Duodenal mucosa (tissue), 2 donors: ENCODE results near the gene PCARE.
"Not testable (repeated sequence)": the region's sequence is repeated elsewhere in the genome, so short reads cannot be mapped to it uniquely, and the experiment has no call there.

Experiments
- H3K27ac ChIP-seq: one replicate; pipeline ENCODE4 v1.7.0; 2013; ENCODE audit warnings: low read depth, low read length
- H3K27me3 ChIP-seq, 2 donors: one replicate each; pipeline ENCODE4 v1.7.0; 2013; ENCODE audit warnings: low read length in 2 of 2, control low read depth in 1 of 2; ENCODE audit not compliant: insufficient read depth in 2 of 2, control insufficient read depth in 1 of 2
- H3K36me3 ChIP-seq, 2 donors: one replicate each; pipeline ENCODE4 v1.7.0; 2013; ENCODE audit warnings: low read length in 2 of 2, control low read depth in 1 of 2; ENCODE audit not compliant: insufficient read depth in 2 of 2, control insufficient read depth in 1 of 2
- H3K4me1 ChIP-seq, 2 donors: one replicate each; pipeline ENCODE4 v1.7.0; 2013; ENCODE audit warnings: low read length in 2 of 2, control low read depth in 1 of 2; ENCODE audit not compliant: insufficient read depth in 2 of 2, control insufficient read depth in 1 of 2
- H3K4me3 ChIP-seq, 2 donors: one replicate each; pipeline ENCODE4 v1.7.0; 2013; ENCODE audit warnings: low read length in 2 of 2, low read depth in 1 of 2
- H3K9ac ChIP-seq, 2 donors: one replicate each; pipeline ENCODE4 v1.7.0; 2013; ENCODE audit warnings: low read length in 2 of 2, low read depth in 1 of 2
- H3K9me3 ChIP-seq, 2 donors: one replicate each; pipeline ENCODE4 v1.7.0; 2013; ENCODE audit warnings: low read length in 2 of 2, control low read depth in 1 of 2; ENCODE audit not compliant: control insufficient read depth in 1 of 2

PCARE gene

DNA sequence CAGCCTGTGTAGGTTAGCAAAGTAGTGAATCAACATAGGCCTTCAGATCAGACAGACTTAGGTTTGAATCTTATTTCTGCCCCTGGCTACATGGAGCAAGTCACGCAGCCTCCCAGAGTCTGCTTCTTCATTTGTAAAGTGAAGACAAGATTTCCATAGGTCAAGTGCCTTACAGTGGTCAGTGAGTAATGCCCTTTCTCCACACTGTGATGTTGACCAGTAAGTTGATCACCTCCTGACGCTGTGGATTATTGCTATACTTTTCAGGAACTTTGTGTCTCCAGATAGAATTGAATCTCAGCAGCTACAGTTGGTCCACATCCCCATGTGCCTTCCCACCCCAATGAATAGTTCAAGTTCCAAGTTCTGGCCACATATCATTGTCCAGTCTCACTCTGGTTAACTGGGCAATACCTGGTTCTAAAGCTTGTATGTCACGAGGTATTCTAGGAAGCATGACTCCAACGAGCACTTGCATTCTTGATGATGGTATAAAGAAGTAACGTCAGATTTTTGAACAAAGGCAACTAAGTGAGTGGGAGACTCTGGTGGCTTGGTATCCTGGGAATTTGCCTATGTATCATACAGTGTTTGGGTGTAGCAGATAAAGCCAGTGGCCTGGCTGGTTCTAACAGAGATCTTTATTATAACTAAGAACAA, 38.8 kb upstream of the PCARE start:
- Histone ChIP-seq H3K27ac (no peak overlapping the region), H3K9ac (no peak overlapping the region), H3K4me1 (peaks cover 7 to 13% of the 10 kb centered on the region in 2 donors)

GRCh38 chr2:29112379-29112778, 38.1 kb upstream of the PCARE start:
- H3K4me1 ChIP-seq = peaks cover 7 to 13% of the 10 kb centered on the region in 2 donors
- no peak overlapping the region for H3K4me3 ChIP-seq
- no peak overlapping the region for H3K27ac ChIP-seq
- peaks cover 5 to 26% of the 10 kb centered on the region in 2 donors for H3K27me3 ChIP-seq
- H3K36me3 ChIP-seq = no peaks in the 10 kb centered on the region
- H3K9ac ChIP-seq = no peak overlapping the region
- H3K9me3 ChIP-seq = no peaks in the 10 kb centered on the region

More for the DNA sequence above, 38.8 kb upstream of the PCARE start:
- H3K9me3 ChIP-seq = no peaks in the 10 kb centered on the region
- no peaks in the 10 kb centered on the region for H3K36me3 ChIP-seq
- H3K4me3 ChIP-seq = no peak overlapping the region
- peaks cover 5 to 26% of the 10 kb centered on the region in 2 donors for H3K27me3 ChIP-seq

- no peak overlapping the region for H3K4me3 ChIP-seq
- no peak overlapping the region for H3K27ac ChIP-seq
- no peaks in the 10 kb centered on the region for H3K36me3 ChIP-seq
These were observed 36.7 kb upstream of the PCARE start for GRCh38 chr2:29110916-29111535.

GRCh38 chr2:29109246-29109645, 34.9 kb upstream of the PCARE start:
- no peak overlapping the region for H3K27ac ChIP-seq
- no peak overlapping the region for H3K9ac ChIP-seq
- H3K4me3 ChIP-seq = no peak overlapping the region
- H3K36me3 ChIP-seq = no peaks in the 10 kb centered on the region
- peaks cover 0 to 7% of the 10 kb centered on the region in 2 donors for H3K4me1 ChIP-seq
- peaks cover 0 to 12% of the 10 kb centered on the region in 2 donors for H3K27me3 ChIP-seq
- no peaks in the 10 kb centered on the region for H3K9me3 ChIP-seq

More at GRCh38 chr2:29110916-29111535, 36.7 kb upstream of the PCARE start:
- Histone ChIP-seq H3K9ac (no peak overlapping the region), H3K4me1 (peaks cover 7 to 13% of the 10 kb centered on the region in 2 donors), H3K9me3 (no peaks in the 10 kb centered on the region), H3K27me3 (peaks cover 5 to 21% of the 10 kb centered on the region in 2 donors)

- H3K4me3 ChIP-seq = no peak overlapping the region
- no peak overlapping the region for H3K9ac ChIP-seq
- no peaks in the 10 kb centered on the region for H3K9me3 ChIP-seq
- no peaks in the 10 kb centered on the region for H3K36me3 ChIP-seq
- H3K27me3 ChIP-seq = peaks cover 0 to 1% of the 10 kb centered on the region in 2 donors
- no peaks in the 10 kb centered on the region for H3K4me1 ChIP-seq
- H3K27ac ChIP-seq = no peak overlapping the region
These were observed 33.9 kb upstream of the PCARE start for GRCh38 chr2:29108225-29108624.

DNA sequence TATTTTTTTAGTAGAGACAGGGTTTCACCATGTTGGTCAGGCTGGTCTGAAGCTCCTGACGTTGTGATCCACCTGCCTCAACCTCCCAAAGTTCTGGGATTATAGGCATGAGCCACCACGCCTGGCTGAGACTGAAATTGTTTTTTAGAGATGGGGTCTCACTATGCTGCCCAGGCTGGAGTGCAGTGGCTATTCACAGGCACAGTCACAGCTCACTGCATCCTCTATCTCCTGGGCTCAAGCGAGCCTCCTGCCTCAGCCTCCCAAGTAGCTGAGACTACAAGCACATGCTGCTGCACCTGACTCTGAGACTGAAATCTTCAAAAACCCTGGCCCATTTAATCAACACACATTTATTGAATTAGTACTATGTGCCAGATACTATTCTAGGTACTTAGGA, 33.2 kb upstream of the PCARE start:
- H3K9me3 ChIP-seq, H3K4me1 ChIP-seq, H3K27ac ChIP-seq, H3K4me3 ChIP-seq, H3K36me3 ChIP-seq, H3K27me3 ChIP-seq, H3K9ac ChIP-seq: not testable (repeated sequence)

DNA sequence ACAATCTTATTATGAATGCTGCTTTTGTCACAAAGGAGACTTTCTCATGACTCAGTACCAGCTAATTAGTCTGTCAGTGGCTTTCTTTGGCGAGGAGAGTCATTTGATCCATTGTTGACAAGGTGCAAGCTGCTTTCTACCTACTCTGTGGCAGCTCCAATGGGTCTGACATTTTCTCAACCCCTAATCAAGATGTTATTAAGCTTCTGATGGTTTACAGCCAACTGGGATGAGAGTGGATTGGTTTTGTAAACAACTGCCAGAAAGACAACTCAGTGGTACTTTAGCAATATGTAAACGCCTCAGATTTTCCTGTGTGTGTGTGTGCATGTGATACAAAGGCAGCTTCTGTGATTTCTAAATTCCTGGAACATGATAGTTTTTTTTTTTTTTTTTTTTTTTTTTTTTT, 32.7 kb upstream of the PCARE start:
- no peaks in the 10 kb centered on the region for H3K36me3 ChIP-seq
- no peak overlapping the region for H3K27ac ChIP-seq
- no peak overlapping the region for H3K4me3 ChIP-seq
- no peaks in the 10 kb centered on the region for H3K27me3 ChIP-seq
- H3K9ac ChIP-seq = no peak overlapping the region
- H3K4me1 ChIP-seq = no peaks in the 10 kb centered on the region
- H3K9me3 ChIP-seq = no peaks in the 10 kb centered on the region

GRCh38 chr2:29106256-29106655, 31.9 kb upstream of the PCARE start:
- Histone ChIP-seq H3K9me3 (no peaks in the 10 kb centered on the region), H3K4me1 (no peaks in the 10 kb centered on the region), H3K9ac (no peak overlapping the region), H3K36me3 (no peaks in the 10 kb centered on the region), H3K27ac (no peak overlapping the region), H3K4me3 (no peak overlapping the region), H3K27me3 (no peaks in the 10 kb centered on the region)

GRCh38 chr2:29105375-29105774, 31.1 kb upstream of the PCARE start:
- no peaks in the 10 kb centered on the region for H3K27me3 ChIP-seq
- no peak overlapping the region for H3K9ac ChIP-seq
- no peaks in the 10 kb centered on the region for H3K9me3 ChIP-seq
- H3K4me1 ChIP-seq = no peaks in the 10 kb centered on the region
- H3K36me3 ChIP-seq = no peaks in the 10 kb centered on the region
- H3K4me3 ChIP-seq = no peak overlapping the region
- no peak overlapping the region for H3K27ac ChIP-seq

- Histone ChIP-seq H3K9me3 (no peaks in the 10 kb centered on the region), H3K9ac (no peak overlapping the region), H3K4me3 (no peak overlapping the region), H3K27ac (no peak overlapping the region), H3K27me3 (no peaks in the 10 kb centered on the region), H3K4me1 (no peaks in the 10 kb centered on the region), H3K36me3 (no peaks in the 10 kb centered on the region)
These were observed 30.4 kb upstream of the PCARE start for GRCh38 chr2:29104688-29105087.
